Activated naive CD4-positive, alpha-beta T cell treated with anti-CD3 and anti-CD28 coated beads, Interleukin-2, amount 50 U/mL, for 72 hours (primary cell): ENCODE results near the gene CHKA. TPM values are rescaled to one million over a fixed set of nuclear protein-coding genes. Genes with fewer than 3 reads are reported as not detected.
"Not testable (repeated sequence)": the region's sequence is repeated elsewhere in the genome, so short reads cannot be mapped to it uniquely, and the experiment has no call there.

Source experiments
- ATAC-seq, 2 donors: fragments of 150-1000 bp; cut with Tn5 transposase; 2 replicates each; pipeline ENCODE4 v1.10.0; 2021; ENCODE audit warnings: mild to moderate bottlenecking in 2 of 2, moderate library complexity in 2 of 2
- DNase-seq, 2 donors: peaks; one replicate each; pipeline ENCODE4 v3.0.0; 2021 to 2022; ENCODE audit warnings: low spot score in 2 of 2
- H3K27ac Mint-ChIP-seq, 2 donors: one replicate each; pipeline ENCODE4 v1.8.0; 2022; ENCODE audit warnings: mild to moderate bottlenecking in 2 of 2, mixed read lengths in 2 of 2
- H3K36me3 Mint-ChIP-seq, 2 donors: one replicate each; pipeline ENCODE4 v1.8.0; 2022; ENCODE audit warnings: mixed read lengths in 2 of 2
- H3K9me3 Mint-ChIP-seq, 2 donors: one replicate each; pipeline ENCODE4 v1.8.0; 2022; ENCODE audit warnings: mixed read lengths in 2 of 2
- total RNA-seq, 2 donors: library from RNA; stranded (reverse); gene quantifications; one replicate each; pipeline ENCODE4 v1.2.3, GENCODE V29; 2022

The CHKA gene
- total RNA-seq, 2 donors from 2014 or later = 9.5 to 30.2 TPM

- no peaks in the 10 kb centered on the region for H3K9me3 Mint-ChIP-seq
- H3K27ac Mint-ChIP-seq = peak overlapping the region in 1 of 2 donors; percentile 39
- DNase-seq (no peak), ATAC-seq (no peak)
- H3K36me3 Mint-ChIP-seq = no peaks in the 10 kb centered on the region
Measured at GRCh38 chr11:68096962-68097361, 24.2 kb downstream of the CHKA start.

GRCh38 chr11:68093565-68093964 lies 27.6 kb downstream of the CHKA start:
- H3K9me3 Mint-ChIP-seq = no peaks in the 10 kb centered on the region
- ATAC-seq (no peak), DNase-seq (no peak)
- no peak overlapping the region for H3K27ac Mint-ChIP-seq
- no peaks in the 10 kb centered on the region for H3K36me3 Mint-ChIP-seq

DNA sequence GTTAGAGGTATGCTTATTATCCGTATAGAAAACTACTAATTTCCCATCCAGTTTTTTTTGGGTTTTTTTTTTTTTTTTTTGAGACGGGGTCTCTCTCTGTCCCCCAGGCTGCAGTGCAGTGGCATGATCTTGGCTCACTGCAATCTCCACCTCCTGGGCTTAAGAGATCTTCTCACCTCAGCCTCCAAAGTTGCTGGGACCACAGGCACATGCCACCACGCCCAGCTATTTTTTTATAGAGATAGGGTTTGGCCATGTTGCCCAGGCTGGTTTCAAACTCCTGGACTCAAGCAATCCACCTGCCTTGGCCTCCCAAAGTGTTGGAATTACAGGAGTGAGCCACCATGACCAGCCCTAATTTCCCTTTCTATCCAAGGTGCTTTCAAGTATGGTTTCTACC lies 28.2 kb downstream of the CHKA start:
- DNase-seq, H3K36me3 Mint-ChIP-seq, H3K9me3 Mint-ChIP-seq, H3K27ac Mint-ChIP-seq, ATAC-seq: not testable (repeated sequence)

GRCh38 chr11:68092411-68092810 lies 28.8 kb downstream of the CHKA start:
- ATAC-seq = no peak
- H3K27ac Mint-ChIP-seq = no peak overlapping the region
- DNase-seq = no peak
- H3K36me3 Mint-ChIP-seq = no peaks in the 10 kb centered on the region
- H3K9me3 Mint-ChIP-seq = no peaks in the 10 kb centered on the region

- Mint-ChIP-seq H3K27ac (no peak overlapping the region), H3K36me3 (no peaks in the 10 kb centered on the region), H3K9me3 (no peaks in the 10 kb centered on the region)
- no peak for DNase-seq
- no peak for ATAC-seq
Measured at GRCh38 chr11:68090706-68091105, 30.5 kb downstream of the CHKA start.

- no peak for ATAC-seq
- no peak overlapping the region for H3K27ac Mint-ChIP-seq
- H3K9me3 Mint-ChIP-seq = no peaks in the 10 kb centered on the region
Measured at GRCh38 chr11:68090287-68090686, 30.9 kb downstream of the CHKA start.

DNA sequence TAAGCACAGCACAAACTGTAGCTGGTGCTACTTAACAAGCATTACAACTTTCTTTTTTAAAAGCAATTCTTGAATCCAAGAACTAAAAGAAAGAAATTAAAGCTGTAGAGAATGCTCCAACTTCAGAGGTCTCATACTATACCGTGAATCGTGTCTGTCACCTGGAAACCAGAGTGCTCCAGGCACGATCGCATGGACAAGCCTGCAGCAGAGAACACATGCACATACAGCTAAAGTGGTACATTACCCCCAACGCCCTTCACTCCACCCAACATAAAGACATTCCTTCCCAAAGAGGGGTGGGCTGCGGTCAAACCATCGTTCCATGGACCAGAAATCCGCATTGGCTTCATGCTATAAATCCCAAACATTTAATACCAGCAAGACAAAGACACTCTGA lies 31.5 kb downstream of the CHKA start:
- no peak overlapping the region for H3K27ac Mint-ChIP-seq
- DNase-seq (no peak), ATAC-seq (no peak)
- no peaks in the 10 kb centered on the region for H3K36me3 Mint-ChIP-seq
- no peaks in the 10 kb centered on the region for H3K9me3 Mint-ChIP-seq

More at GRCh38 chr11:68090287-68090686, 30.9 kb downstream of the CHKA start:
- DNase-seq = no peak
- no peaks in the 10 kb centered on the region for H3K36me3 Mint-ChIP-seq

DNA sequence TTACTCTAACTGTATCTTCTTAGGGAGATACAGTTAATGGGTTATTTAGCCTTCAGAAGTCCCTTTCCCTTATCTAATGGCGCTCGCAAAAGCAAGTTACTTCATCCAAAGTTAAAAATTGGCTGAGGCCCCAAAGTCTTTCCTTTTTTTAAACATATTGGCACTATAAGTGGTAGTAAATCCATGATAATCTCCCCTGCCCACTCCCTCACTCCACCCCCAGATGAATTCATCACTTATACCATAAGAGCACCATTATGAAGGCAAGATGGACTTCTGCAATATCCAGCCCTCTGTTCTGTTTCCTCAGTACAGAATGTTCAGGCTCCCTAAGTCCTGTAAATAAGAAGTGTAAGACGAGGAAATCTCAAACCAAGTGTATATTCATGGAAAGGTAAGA lies 37.7 kb downstream of the CHKA start:
- DNase-seq (no peak), ATAC-seq (no peak)
- no peaks in the 10 kb centered on the region for H3K9me3 Mint-ChIP-seq
- H3K36me3 Mint-ChIP-seq = peaks cover 0 to 5% of the 10 kb centered on the region in 2 donors
- no peak overlapping the region for H3K27ac Mint-ChIP-seq

- no peaks in the 10 kb centered on the region for H3K9me3 Mint-ChIP-seq
- H3K36me3 Mint-ChIP-seq = peaks cover 0 to 5% of the 10 kb centered on the region in 2 donors
- H3K27ac Mint-ChIP-seq = no peak overlapping the region
- DNase-seq (no peak), ATAC-seq (no peak)
Measured at GRCh38 chr11:68082481-68082880, 38.7 kb downstream of the CHKA start.

- DNase-seq (no peak), ATAC-seq (no peak)
- H3K27ac Mint-ChIP-seq = no peak overlapping the region
- no peaks in the 10 kb centered on the region for H3K9me3 Mint-ChIP-seq
- H3K36me3 Mint-ChIP-seq = peaks cover 0 to 5% of the 10 kb centered on the region in 2 donors
Measured at GRCh38 chr11:68081691-68082090, 39.5 kb downstream of the CHKA start.

DNA sequence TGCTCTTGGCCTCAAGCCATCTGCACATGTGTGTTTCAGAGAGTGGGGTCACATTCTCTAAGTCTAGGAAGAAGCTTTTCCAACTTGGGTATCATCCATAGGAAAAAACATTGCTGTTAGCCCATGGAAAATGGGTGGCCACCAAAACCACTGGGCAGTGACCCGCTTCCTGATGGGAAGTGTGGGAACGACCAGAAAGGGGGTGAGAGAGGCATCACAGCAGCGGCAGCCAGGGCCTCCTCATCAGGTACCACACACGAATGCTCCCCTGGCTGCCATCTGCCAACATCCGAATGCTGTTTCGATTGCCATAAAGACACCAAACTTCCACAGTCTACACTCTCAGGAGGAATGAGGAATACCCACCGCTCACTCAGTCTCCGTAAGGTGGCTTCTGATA lies 40.3 kb downstream of the CHKA start:
- DNase-seq (no peak), ATAC-seq (no peak)
- no peak overlapping the region for H3K27ac Mint-ChIP-seq
- H3K9me3 Mint-ChIP-seq = no peaks in the 10 kb centered on the region
- H3K36me3 Mint-ChIP-seq = peaks cover 0 to 5% of the 10 kb centered on the region in 2 donors

GRCh38 chr11:68077617-68078582 lies 43.3 kb downstream of the CHKA start:
- Mint-ChIP-seq H3K9me3 (no peaks in the 10 kb centered on the region), H3K36me3 (peaks cover 0 to 5% of the 10 kb centered on the region in 2 donors), H3K27ac (no peak overlapping the region)
- DNase-seq (no peak), ATAC-seq (no peak)

GRCh38 chr11:68076371-68077042 lies 44.7 kb downstream of the CHKA start:
- Mint-ChIP-seq H3K9me3 (no peaks in the 10 kb centered on the region), H3K36me3 (peaks cover 0 to 5% of the 10 kb centered on the region in 2 donors), H3K27ac (peak overlapping the region in 1 of 2 donors; percentile 40)
- ATAC-seq (no peak), DNase-seq (no peak)

GRCh38 chr11:68074584-68075352 lies 46.4 kb downstream of the CHKA start:
- H3K27ac Mint-ChIP-seq = no peak overlapping the region
- H3K9me3 Mint-ChIP-seq = no peaks in the 10 kb centered on the region
- DNase-seq (no peak), ATAC-seq (no peak)
- peaks cover 0 to 5% of the 10 kb centered on the region in 2 donors for H3K36me3 Mint-ChIP-seq

DNA sequence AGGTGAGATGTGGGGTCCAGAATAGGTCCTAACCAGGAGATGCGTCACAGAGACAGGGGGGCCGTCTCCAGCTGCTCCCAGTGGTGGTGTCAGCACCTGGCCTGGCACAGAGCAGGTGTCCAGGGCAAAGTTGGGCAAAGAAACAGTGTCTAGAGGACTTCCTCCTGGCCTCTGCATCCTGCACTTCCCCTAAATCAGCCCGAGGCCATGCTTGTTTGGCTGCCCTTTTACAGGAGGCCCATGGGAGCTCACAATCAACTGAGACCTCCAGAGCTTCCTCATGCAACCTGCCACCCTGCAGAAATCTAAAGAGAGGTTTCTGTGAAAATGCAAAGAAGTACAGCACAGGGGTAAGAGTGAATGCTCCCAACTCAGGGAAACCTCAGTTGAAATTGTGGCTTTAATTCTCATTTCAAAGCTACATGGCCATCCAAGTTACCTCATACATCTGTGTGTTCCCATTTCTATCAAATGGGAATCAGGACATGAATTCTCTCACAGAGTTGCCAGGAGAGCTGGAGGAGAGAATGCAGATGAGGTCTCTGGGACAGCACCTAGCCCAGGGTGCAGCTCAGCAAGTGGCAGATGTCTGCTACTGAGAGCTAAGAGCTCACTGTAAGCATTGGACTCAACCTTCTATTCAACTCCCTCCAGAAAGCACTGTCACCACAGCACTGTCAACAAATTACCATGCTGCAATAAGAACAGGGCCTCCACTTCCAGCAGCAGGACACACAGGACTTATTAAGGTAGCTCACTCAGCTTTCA lies 49.7 kb downstream of the CHKA start:
- Mint-ChIP-seq H3K36me3 (peaks cover 0 to 5% of the 10 kb centered on the region in 2 donors), H3K27ac (no peak overlapping the region), H3K9me3 (no peaks in the 10 kb centered on the region)
- ATAC-seq (no peak), DNase-seq (no peak)

- Mint-ChIP-seq H3K36me3 (peaks cover 0 to 13% of the 10 kb centered on the region in 2 donors), H3K27ac (no peak overlapping the region), H3K9me3 (no peaks in the 10 kb centered on the region)
- DNase-seq (no peak), ATAC-seq (no peak)
Measured at GRCh38 chr11:68067991-68068390, 53.2 kb downstream of the CHKA start.
